ENCODE results near the gene PRAC1. TPM values are rescaled to one million over a fixed set of nuclear protein-coding genes. Genes with fewer than 3 reads are reported as not detected.

The PRAC1 gene
- total and polyA plus RNA-seq, 2 of the 8 experiments (the other 6 are each of a cell fraction or from before 2014, with no cell fraction given) = not detected

DNA sequence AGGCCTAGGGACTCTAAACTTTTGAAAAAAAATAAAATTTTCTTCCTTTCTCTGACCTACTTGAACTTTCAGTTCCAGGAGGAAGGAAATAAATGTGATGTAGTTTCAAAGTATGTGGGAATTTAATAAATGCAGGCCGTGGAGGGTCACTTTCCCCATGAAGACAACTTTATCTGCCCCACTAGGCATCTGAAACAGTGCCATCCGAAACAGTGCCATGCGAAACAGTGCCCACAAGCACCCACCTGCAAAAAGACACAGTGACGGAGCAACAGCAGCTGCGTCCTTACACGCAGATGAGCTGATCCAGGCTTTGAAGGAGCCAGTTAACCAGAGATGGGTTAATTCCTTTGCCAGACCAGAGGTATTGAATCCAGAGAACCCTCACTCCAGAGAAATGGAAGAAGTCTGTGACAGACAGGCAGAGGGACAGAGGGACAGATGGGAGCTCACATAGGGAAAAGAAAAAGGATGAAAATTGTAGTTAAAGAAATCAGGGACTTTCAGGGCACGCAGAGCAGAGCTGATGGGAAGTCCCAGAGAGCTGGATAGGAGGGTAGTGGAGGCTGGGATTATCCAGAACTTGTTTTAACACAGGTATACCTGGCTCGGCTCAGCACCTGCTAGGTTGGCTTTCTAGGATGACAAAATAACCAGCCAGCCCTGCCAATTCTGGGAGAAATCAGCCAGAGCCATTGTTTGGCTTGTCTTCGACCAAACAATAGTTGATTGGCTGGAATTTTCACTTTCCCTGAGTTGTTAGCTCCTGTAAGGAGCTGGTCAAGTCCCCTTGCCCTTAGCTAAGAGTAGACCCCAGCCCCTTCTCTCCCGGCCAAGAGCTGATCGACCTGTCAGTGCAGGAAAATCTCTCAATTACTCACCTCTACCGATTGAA lies 23.3 kb upstream of the PRAC1 start:
- POLR2A ChIA-PET (ENCODE audit: partially characterized antibody) = interaction anchor here (0.7 to 1.3 kb wide), 3 partner anchors 10 to 158 kb away, joined by 3 read pairs; no protein-coding TSS in a partner anchor
- FAIRE-seq = no peak
- TF ChIP-seq RNF2 (IDR thresholded peaks at IDR 0.05; ENCODE audit: borderline replicate concordance, low read depth, low read length, missing control alignments, poor library complexity, severe bottlenecking) (peak; percentile 68), POLR2AphosphoS5 (IDR thresholded peaks at IDR 0.05; ENCODE audit: low read depth, low read length) (no peak), EZH2 (IDR thresholded peaks at IDR 0.05; ENCODE audit: low read depth, low read length, severe bottlenecking) (peak; percentile 63), HDAC6 (IDR thresholded peaks at IDR 0.05; ENCODE audit: low read depth, low read length) (no peak), SUZ12 (IDR thresholded peaks at IDR 0.05; ENCODE audit: low read length) (peak; percentile 54; the same call in 1 of the 2 replicates), RBBP5 (IDR thresholded peaks at IDR 0.05; ENCODE audit: borderline replicate concordance, low read depth, low read length) (no peak), SIRT6 (IDR thresholded peaks at IDR 0.05; ENCODE audit: low read length) (no peak), JUND (IDR thresholded peaks at IDR 0.05; ENCODE audit: low read length) (no peak)
- TF ChIP-seq, protein P1, sequence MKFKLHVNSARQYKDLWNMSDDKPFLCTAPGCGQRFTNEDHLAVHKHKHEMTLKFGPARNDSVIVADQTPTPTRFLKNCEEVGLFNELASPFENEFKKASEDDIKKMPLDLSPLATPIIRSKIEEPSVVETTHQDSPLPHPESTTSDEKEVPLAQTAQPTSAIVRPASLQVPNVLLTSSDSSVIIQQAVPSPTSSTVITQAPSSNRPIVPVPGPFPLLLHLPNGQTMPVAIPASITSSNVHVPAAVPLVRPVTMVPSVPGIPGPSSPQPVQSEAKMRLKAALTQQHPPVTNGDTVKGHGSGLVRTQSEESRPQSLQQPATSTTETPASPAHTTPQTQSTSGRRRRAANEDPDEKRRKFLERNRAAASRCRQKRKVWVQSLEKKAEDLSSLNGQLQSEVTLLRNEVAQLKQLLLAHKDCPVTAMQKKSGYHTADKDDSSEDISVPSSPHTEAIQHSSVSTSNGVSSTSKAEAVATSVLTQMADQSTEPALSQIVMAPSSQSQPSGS (IDR thresholded peaks at IDR 0.05; ENCODE audit: low read length) = no peak

More for the DNA sequence above, 23.3 kb upstream of the PRAC1 start:
- no peak overlapping the region for H4K8ac ChIP-seq (ENCODE audit: extremely low read depth, insufficient read depth, low read length)
- H3K4me3 ChIP-seq (ENCODE audit: extremely low read depth in 1 of 4, insufficient read depth in 2 of 4, low read depth in 3 of 4, low read length in 4 of 4) = no peak overlapping the region
- H2BK15ac ChIP-seq (ENCODE audit: low read length) = no peak overlapping the region; the same call in 1 of the 2 replicates
- no peak overlapping the region for H2BK20ac ChIP-seq (ENCODE audit: low read length)
- no peak overlapping the region for H3K27ac ChIP-seq (ENCODE audit: low read depth, low read length)
- H3K27me3 ChIP-seq (replicated peaks in 1 of 4; ENCODE audit: control insufficient read depth in 3 of 4, extremely low read depth in 1 of 4, insufficient read depth in 3 of 4, low read length in 3 of 4) = peaks cover 93 to 100% (median 97%) of the 10 kb centered on the region in 4 experiments
- H4K91ac ChIP-seq (replicated peaks; ENCODE audit: insufficient read length, low read length) = no peak overlapping the region
- CTCF ChIA-PET (ENCODE audit: partially characterized antibody) = interaction anchor here (0.6 to 4.6 kb wide), 11 partner anchors 18 to 702 kb away, joined by 3 to 44 read pairs (median 5); partner anchors contain the start of genes HOXB13 and PRAC2
- no peaks in the 10 kb centered on the region for H3K79me2 ChIP-seq (ENCODE audit: control insufficient read depth in 1 of 2, insufficient read depth in 2 of 2, low read length in 2 of 2)
- no peak for DNase-seq (ENCODE audit: low read depth in 1 of 2, low spot score in 2 of 2)
- no peak overlapping the region for H3K9ac ChIP-seq (replicated peaks in 1 of 4; ENCODE audit: extremely low read depth in 1 of 4, low read depth in 3 of 4, low read length in 3 of 4)
- no peak overlapping the region for H3K14ac ChIP-seq (ENCODE audit: insufficient read length)
- H4K20me1 ChIP-seq (replicated peaks in 1 of 2; ENCODE audit: control insufficient read depth in 1 of 2, insufficient read depth in 2 of 2, low read length in 2 of 2) = peaks cover 13 to 23% of the 10 kb centered on the region in 2 experiments
- H3K9me3 ChIP-seq (ENCODE audit: insufficient read depth in 2 of 2, low read depth in 1 of 2, low read length in 1 of 2) = no peaks in the 10 kb centered on the region
- no peak overlapping the region for H3K23ac ChIP-seq (ENCODE audit: insufficient read length)
- no peak overlapping the region for H2BK120ac ChIP-seq (replicated peaks; ENCODE audit: low read depth, low read length)
- peaks cover 0 to 5% (median 0%) of the 10 kb centered on the region in 4 experiments; a peak in 1 of 8 replicates for H3K36me3 ChIP-seq (ENCODE audit: control insufficient read depth in 2 of 4, insufficient read depth in 4 of 4, low read length in 3 of 4)
- no peak overlapping the region for H4K5ac ChIP-seq (ENCODE audit: insufficient read length, low read depth, low read length)
- 31% methylated on average over 12 of the region's 12 CpGs; no CpG with 5 or more reads in 1 of the 2 experiments for WGBS, 2 experiments (ENCODE audit: extremely low coverage in 1 of 2, insufficient coverage in 1 of 2, insufficient read length in 1 of 2, insufficient replicate concordance in 2 of 2, low coverage in 1 of 2, low lambda C conversion rate in 2 of 2, missing lambda C conversion rate in 1 of 2)
- H2BK12ac ChIP-seq (ENCODE audit: low read depth, low read length) = no peak overlapping the region
- no peaks in the 10 kb centered on the region for H3K79me1 ChIP-seq (ENCODE audit: low read depth, low read length)
- H3K4me1 ChIP-seq (replicated peaks in 1 of 4; ENCODE audit: control insufficient read depth in 3 of 4, insufficient read depth in 4 of 4, low read length in 3 of 4) = peaks cover 0 to 6% (median 5%) of the 10 kb centered on the region in 4 experiments; a peak in 4 of 7 replicates
- no peak overlapping the region for H3K4ac ChIP-seq (replicated peaks; ENCODE audit: insufficient read length, low read depth, low read length)
- no peak overlapping the region for H2BK5ac ChIP-seq (ENCODE audit: low read depth, low read length)
- no peak overlapping the region for H2AFZ ChIP-seq (ENCODE audit: low read length)
- no peak overlapping the region; a peak in 1 of 4 replicates for H3K4me2 ChIP-seq (ENCODE audit: insufficient read depth in 1 of 2, low read depth in 2 of 2, low read length in 2 of 2)
- H3K56ac ChIP-seq (replicated peaks; ENCODE audit: insufficient read length, low read depth, low read length) = no peak overlapping the region
- no peak overlapping the region for H2AK5ac ChIP-seq (ENCODE audit: low read depth, low read length)
- no peak overlapping the region for H3K18ac ChIP-seq (ENCODE audit: extremely low read depth, low read length)
- no peaks in the 10 kb centered on the region for H3K23me2 ChIP-seq (ENCODE audit: low read depth, low read length)
